HG03354 (cell line): Measurements from ENCODE around the gene GIMAP6.
"Not testable (repeated sequence)": the region's sequence is repeated elsewhere in the genome, so short reads cannot be mapped to it uniquely, and the experiment has no call there.

ENCODE experiments used
- ATAC-seq: cut with Tn5 transposase; IDR thresholded peaks from one replicate; pipeline ENCODE4 v1.9.1; 2021; ENCODE audit warnings: mild to moderate bottlenecking; ENCODE audit not compliant: unreplicated experiment, poor library complexity, severe bottlenecking

Gene GIMAP6

GRCh38 chr7:150587551-150587950, 44.6 kb downstream of the GIMAP6 start:
- no peak for ATAC-seq

- ATAC-seq, result no peak
Measured at GRCh38 chr7:150586785-150587152, 45.4 kb downstream of the GIMAP6 start.

GRCh38 chr7:150586068-150586784, 46.0 kb downstream of the GIMAP6 start:
- no peak for ATAC-seq

- no peak for ATAC-seq
Measured at GRCh38 chr7:150585199-150585598, 47.0 kb downstream of the GIMAP6 start.

DNA sequence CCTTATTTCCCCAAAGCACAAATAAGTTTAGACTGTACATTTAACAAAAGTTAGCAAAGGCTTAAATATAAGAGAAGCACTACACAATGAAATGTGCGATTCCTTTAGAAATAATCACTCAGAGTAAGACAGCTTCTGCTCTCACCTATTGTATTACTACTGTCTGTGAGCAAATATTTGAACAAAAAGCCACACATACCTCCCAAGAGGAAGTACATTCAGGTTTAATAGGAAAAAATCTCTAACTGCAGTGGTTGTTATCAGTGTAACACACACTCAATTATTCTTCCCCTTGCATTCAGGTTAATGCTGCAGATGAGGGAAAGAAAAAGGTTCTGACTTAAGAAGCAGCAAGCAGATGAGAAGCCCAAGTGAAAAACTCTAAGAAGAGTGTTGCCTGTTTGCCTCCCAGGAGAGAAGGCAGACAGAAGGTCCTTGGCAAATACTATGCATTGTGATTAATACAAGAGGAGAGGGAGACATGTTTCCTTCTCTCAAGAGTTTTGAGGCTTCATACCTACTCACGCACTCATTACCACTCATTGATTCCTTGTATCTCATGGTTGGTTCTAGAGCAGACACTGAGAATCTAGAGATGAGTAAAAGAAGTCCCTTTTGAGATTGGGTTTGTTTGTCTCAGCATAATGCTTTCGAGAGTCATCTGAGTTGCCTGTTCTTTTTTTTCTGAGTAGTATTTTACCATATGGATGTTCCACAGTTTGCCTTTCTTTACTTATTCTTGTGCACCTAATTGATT, 51.4 kb downstream of the GIMAP6 start:
- no peak for ATAC-seq

GRCh38 chr7:150579979-150580637, 52.1 kb downstream of the GIMAP6 start:
- ATAC-seq, result not testable (repeated sequence)
